Activated naive CD8-positive, alpha-beta T cell treated with anti-CD3 and anti-CD28 coated beads, Interleukin-2, amount 10 ng/mL, durations not matched to agents 7 days and 5 days (primary cell): Measurements from ENCODE around the gene TIMM50. TPM values are rescaled to one million over a fixed set of nuclear protein-coding genes. Genes with fewer than 3 reads are reported as not detected.
A peak's percentile ranks its signal among the peaks of the same experiment; 100 is the strongest.

Experiments used
- ATAC-seq: fragments of 150-1000 bp; cut with Tn5 transposase; one replicate; pipeline ENCODE4 v1.10.0; 2021; ENCODE audit warnings: low read depth, moderate library complexity
- POLR2A ChIA-PET: fragments of 350-600 bp; sonication (Branson Sonifier 250); formaldehyde crosslinking; loops from one replicate; lab custom pipeline; 2021; ENCODE audit warnings: antibody characterized with exemption; lab: Charles Lee
- DNase-seq: peaks from one replicate; pipeline ENCODE4 v3.0.0; 2021
- H3K27ac Mint-ChIP-seq: one replicate; pipeline ENCODE4 v1.8.0; 2022; ENCODE audit warnings: mild to moderate bottlenecking, mixed read lengths
- H3K27me3 Mint-ChIP-seq: one replicate; pipeline ENCODE4 v1.8.0; 2022; ENCODE audit warnings: mild to moderate bottlenecking, moderate library complexity, mixed read lengths
- H3K36me3 Mint-ChIP-seq: one replicate; pipeline ENCODE4 v1.8.0; 2021; ENCODE audit warnings: mild to moderate bottlenecking, mixed read lengths
- H3K4me1 Mint-ChIP-seq: one replicate; pipeline ENCODE4 v1.8.0; 2021; ENCODE audit warnings: mixed read lengths
- H3K4me3 Mint-ChIP-seq: one replicate; pipeline ENCODE4 v1.8.0; 2022; ENCODE audit warnings: mild to moderate bottlenecking, moderate library complexity, mixed read lengths
- H3K9me3 Mint-ChIP-seq: one replicate; pipeline ENCODE4 v1.8.0; 2021; ENCODE audit warnings: mixed read lengths
- total RNA-seq, 2 experiments: library from RNA; stranded (reverse); gene quantifications; one replicate each; pipeline ENCODE4 v1.2.3, GENCODE V29; 2021

TIMM50 gene
- total RNA-seq, 2 experiments from 2014 or later = 42.8 to 46.8 TPM

DNA sequence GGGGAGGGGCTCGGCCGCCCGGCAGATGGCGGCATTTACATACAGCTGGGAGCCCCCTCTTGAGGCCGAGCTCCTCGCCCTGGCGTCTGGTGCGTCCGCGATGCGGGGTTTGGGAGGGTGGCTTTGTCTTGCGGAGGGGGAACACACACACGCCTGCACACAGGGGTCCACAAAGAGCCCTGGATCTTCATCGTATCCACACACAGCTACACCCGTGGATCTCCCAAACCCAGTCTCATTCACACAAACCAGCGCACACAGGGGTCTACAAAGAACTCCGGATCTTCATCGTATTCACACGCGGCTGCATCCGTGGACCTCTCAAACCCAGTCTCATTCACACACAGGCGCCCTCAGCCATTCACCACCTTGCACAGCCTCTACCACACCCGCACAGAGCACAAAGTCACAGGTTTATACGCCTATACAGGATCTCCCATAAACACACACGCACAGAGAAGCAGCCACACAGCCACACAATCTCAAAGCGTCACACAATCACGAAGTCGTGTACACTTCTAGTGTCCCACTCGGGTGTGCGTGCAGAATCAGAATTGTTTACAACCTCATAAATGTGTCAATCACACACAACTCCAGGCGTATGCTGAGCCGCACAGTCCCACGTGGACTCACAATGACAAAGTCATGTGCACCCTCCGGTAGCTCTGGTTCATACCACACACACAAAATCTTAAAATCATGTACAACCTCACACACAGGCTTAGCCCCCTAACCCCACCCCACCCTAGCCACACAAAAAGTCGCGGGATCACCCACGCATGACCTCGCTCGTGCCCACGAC lies 17.6 kb downstream of the TIMM50 start:
- H3K27me3 Mint-ChIP-seq = peaks cover 56% of the 10 kb centered on the region
- POLR2A ChIA-PET = interaction anchor here (1.6 to 1.8 kb wide), 3 partner anchors 35 to 62 kb away, joined by 3 to 7 read pairs (median 4); partner anchors contain the start of genes EID2B and RPS16
- no peak overlapping the region for H3K27ac Mint-ChIP-seq
- no peaks in the 10 kb centered on the region for H3K36me3 Mint-ChIP-seq
- H3K9me3 Mint-ChIP-seq = no peaks in the 10 kb centered on the region
- H3K4me1 Mint-ChIP-seq = peaks cover 14% of the 10 kb centered on the region
- peak overlapping the region; percentile 60 for H3K4me3 Mint-ChIP-seq
- ATAC-seq (no peak), DNase-seq (no peak)

DNA sequence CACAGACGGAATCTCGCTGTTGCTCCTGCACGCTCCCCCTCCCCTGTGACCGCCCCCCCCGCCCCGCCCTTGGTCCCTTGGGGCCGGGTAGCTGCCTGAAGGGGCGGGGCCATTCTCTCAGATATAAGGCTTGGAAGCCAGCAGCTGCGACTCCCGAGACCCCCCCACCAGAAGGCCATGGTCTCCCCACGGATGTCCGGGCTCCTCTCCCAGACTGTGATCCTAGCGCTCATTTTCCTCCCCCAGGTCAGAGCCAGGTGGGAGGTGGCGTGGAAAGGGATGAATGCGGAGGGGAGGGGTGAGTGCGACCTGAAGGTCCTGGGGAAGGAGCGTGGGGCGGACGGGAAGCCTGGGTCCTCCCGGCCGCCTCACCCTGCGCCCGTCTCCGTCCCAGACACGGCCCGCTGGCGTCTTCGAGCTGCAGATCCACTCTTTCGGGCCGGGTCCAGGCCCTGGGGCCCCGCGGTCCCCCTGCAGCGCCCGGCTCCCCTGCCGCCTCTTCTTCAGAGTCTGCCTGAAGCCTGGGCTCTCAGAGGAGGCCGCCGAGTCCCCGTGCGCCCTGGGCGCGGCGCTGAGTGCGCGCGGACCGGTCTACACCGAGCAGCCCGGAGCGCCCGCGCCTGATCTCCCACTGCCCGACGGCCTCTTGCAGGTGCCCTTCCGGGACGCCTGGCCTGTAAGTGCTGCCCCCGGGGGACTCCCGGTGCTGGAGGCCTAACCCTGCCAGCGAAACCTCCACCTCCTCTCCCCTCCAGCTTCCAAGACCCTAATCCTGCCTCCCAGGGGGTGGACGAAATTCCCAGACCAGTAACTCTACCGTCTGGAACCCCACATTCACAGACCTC lies 18.4 kb downstream of the TIMM50 start, which contains the start of gene DLL3:
DLL3 (plus strand) TSS at position 150 of the 845 bp plus-strand sequence; CDS start at position 178, 28 bp downstream.
- peaks cover 14% of the 10 kb centered on the region for H3K4me1 Mint-ChIP-seq
- peak within 1 kb of the TSS; percentile 60 for H3K4me3 Mint-ChIP-seq
- no peak within 1 kb of the TSS for H3K27ac Mint-ChIP-seq
- H3K27me3 Mint-ChIP-seq = peaks cover 62% of the 10 kb centered on the region
- DNase-seq = no peak
- H3K9me3 Mint-ChIP-seq = no peaks in the 10 kb centered on the region
- POLR2A ChIA-PET = interaction anchor here (1.6 to 1.7 kb wide), 2 partner anchors 34 to 63 kb away, joined by 4 to 7 read pairs; partner anchors contain the start of genes EID2B and RPS16
- no peaks in the 10 kb centered on the region for H3K36me3 Mint-ChIP-seq
- ATAC-seq = no peak

DNA sequence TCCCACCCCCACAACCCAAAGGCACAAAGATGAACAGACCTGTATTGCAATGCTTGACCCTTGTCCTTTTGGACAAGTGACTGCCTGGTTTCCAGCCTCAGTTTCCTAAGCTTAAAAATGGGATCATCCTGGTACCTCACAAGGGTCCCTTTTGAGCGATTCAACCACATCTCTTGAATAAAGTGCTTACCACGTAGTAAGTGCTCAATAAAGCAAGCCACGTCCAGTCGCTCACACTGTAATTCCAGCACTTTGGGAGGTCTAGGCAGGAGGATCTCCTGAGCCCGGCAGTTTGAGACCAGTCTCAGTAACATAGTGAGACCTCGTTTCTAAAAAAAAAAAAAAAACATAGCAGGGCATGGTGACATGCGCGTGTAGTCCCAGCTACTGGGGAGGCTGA lies 19.3 kb downstream of the TIMM50 start:
- Mint-ChIP-seq H3K27me3 (peaks cover 66% of the 10 kb centered on the region), H3K27ac (no peak overlapping the region)
- POLR2A ChIA-PET = interaction anchor here (0.7 kb wide), 1 partner anchor 781 kb away, joined by 3 read pairs; no protein-coding TSS in a partner anchor

DNA sequence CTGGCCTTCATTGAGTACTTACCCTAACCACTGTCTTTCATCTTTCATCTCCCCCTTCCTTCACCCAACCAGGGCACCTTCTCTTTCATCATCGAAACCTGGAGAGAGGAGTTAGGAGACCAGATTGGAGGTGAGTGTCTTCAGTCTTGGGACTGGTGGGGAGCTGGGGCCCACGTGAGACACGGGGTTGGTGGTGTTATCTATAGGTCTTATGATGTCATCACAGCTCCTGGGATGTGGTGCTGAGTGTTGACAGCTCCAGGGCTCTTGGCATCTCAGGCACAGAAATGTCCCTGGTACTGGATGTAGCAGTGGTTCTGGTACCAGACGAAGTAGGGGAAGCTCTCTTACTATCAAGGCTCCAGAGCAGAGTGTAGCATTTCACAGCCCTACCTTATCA lies 19.9 kb downstream of the TIMM50 start:
- POLR2A ChIA-PET = interaction anchor here (1.1 kb wide), 1 partner anchor 65 kb away, joined by 5 read pairs; the partner anchor contains the start of gene RPS16
- no peaks in the 10 kb centered on the region for H3K36me3 Mint-ChIP-seq

More for the DNA sequence above, 19.3 kb downstream of the TIMM50 start:
- no peak for DNase-seq
- Mint-ChIP-seq H3K4me3 (peak overlapping the region; percentile 20), H3K4me1 (peaks cover 14% of the 10 kb centered on the region), H3K36me3 (no peaks in the 10 kb centered on the region), H3K9me3 (no peaks in the 10 kb centered on the region)
- no peak for ATAC-seq

DNA sequence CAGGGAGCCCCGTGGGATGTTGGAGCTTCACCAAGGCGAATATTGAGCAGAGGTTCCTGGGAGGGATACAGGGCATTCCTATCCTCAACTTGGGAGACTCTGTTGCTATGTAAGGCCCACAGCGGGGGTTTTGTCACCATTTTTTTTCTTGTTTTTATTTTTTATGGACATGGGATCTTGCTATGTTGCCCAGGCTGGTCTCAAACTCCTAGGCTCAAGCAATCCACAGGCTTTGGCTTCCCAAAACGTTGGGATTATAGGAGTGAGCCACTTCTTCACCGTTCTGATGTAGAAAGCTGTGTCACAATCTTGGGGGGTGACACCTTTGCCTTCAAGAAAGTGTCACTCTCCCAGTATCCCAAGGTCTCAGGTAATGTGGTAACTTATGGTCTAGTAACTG lies 20.7 kb downstream of the TIMM50 start:
- Mint-ChIP-seq H3K4me3 (no peak overlapping the region), H3K27me3 (peaks cover 63% of the 10 kb centered on the region), H3K4me1 (peaks cover 15% of the 10 kb centered on the region), H3K36me3 (no peaks in the 10 kb centered on the region), H3K9me3 (no peaks in the 10 kb centered on the region), H3K27ac (no peak overlapping the region)
- no peak for DNase-seq
- no peak for ATAC-seq
- POLR2A ChIA-PET = interaction anchor here (1.1 kb wide), 1 partner anchor 66 kb away, joined by 5 read pairs; the partner anchor contains the start of gene RPS16

More for the DNA sequence above, 19.9 kb downstream of the TIMM50 start:
- H3K4me3 Mint-ChIP-seq = no peak overlapping the region
- H3K9me3 Mint-ChIP-seq = no peaks in the 10 kb centered on the region
- no peak for ATAC-seq
- peaks cover 66% of the 10 kb centered on the region for H3K27me3 Mint-ChIP-seq
- peaks cover 14% of the 10 kb centered on the region for H3K4me1 Mint-ChIP-seq
- DNase-seq = no peak
- no peak overlapping the region for H3K27ac Mint-ChIP-seq

DNA sequence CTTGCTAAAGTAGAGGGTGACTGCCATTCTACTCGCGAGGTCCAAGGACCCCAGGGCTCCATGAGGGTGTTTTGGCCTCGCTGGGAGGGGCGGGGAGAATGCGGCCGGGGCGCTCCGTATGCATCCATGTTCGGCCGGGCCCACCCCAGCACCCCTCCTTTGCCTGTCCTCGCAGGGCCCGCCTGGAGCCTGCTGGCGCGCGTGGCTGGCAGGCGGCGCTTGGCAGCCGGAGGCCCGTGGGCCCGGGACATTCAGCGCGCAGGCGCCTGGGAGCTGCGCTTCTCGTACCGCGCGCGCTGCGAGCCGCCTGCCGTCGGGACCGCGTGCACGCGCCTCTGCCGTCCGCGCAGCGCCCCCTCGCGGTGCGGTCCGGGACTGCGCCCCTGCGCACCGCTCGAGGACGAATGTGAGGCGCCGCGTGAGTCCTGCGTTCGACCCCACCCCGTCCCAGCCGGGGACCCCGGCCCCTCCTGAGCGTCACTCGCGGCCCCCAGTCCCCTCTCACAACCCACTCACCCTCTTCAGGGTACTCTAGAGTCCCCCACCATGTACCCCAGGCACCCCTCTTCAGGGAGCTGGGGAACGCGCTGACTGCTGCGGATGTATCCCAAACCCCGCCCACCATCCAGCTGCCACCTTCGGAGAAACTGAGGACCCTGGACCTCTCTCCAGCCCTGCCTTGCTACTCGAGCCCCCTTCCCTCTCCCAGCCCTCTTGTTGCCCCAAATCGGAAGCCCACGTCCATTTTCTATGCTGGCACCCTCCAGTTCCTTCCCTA lies 22.2 kb downstream of the TIMM50 start:
- Mint-ChIP-seq H3K27me3 (peaks cover 57% of the 10 kb centered on the region), H3K36me3 (no peaks in the 10 kb centered on the region), H3K9me3 (no peaks in the 10 kb centered on the region), H3K4me1 (peaks cover 20% of the 10 kb centered on the region), H3K27ac (peak overlapping the region; percentile 53), H3K4me3 (no peak overlapping the region)
- ATAC-seq (peak; percentile 58), DNase-seq (peak; percentile 93)
- POLR2A ChIA-PET = interaction anchor here (1.3 kb wide), 1 partner anchor 67 kb away, joined by 7 read pairs; the partner anchor contains the start of gene RPS16

DNA sequence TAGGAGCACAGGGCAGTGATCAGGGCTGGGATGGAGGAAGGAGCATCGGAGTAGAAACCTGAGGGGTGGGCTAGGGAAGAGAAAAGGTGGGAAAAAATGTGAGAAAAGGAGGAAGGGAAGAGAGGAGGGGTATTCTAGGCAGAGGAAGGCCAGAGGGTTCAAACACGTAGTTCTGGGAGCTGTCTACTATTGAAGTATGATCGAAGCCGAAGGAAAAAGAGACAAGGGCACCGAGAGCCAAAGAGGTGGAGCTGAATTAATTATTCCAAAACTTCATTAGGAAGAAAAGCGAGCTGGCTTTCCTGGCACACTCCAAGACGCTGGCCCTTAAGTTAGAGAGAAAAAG lies 25.9 kb downstream of the TIMM50 start:
- DNase-seq (no peak), ATAC-seq (no peak)
- no peaks in the 10 kb centered on the region for H3K36me3 Mint-ChIP-seq
- H3K4me3 Mint-ChIP-seq = peak overlapping the region; percentile 63
- H3K9me3 Mint-ChIP-seq = no peaks in the 10 kb centered on the region
- POLR2A ChIA-PET = interaction anchor here (1.5 kb wide), 1 partner anchor 12 kb away, joined by 3 read pairs; no protein-coding TSS in a partner anchor
- no peak overlapping the region for H3K27ac Mint-ChIP-seq
- peaks cover 9% of the 10 kb centered on the region for H3K4me1 Mint-ChIP-seq
- peaks cover 27% of the 10 kb centered on the region for H3K27me3 Mint-ChIP-seq

DNA sequence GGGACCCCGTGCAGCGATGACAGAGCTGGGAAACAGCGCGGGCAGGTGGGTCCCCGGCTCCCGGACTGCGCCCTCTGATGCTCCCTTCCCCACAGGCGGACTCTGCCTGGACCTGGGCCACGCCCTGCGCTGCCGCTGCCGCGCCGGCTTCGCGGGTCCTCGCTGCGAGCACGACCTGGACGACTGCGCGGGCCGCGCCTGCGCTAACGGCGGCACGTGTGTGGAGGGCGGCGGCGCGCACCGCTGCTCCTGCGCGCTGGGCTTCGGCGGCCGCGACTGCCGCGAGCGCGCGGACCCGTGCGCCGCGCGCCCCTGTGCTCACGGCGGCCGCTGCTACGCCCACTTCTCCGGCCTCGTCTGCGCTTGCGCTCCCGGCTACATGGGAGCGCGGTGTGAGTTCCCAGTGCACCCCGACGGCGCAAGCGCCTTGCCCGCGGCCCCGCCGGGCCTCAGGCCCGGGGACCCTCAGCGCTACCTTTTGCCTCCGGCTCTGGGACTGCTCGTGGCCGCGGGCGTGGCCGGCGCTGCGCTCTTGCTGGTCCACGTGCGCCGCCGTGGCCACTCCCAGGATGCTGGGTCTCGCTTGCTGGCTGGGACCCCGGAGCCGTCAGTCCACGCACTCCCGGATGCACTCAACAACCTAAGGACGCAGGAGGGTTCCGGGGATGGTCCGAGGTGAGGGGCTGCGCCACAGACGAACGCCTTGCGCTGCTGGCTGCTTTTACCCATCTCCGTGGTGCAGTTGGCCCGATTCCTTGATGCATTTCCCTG lies 26.5 kb downstream of the TIMM50 start:
- Mint-ChIP-seq H3K27me3 (peaks cover 27% of the 10 kb centered on the region), H3K4me3 (peak overlapping the region; percentile 67)
- peak; percentile 71 for ATAC-seq

DNA sequence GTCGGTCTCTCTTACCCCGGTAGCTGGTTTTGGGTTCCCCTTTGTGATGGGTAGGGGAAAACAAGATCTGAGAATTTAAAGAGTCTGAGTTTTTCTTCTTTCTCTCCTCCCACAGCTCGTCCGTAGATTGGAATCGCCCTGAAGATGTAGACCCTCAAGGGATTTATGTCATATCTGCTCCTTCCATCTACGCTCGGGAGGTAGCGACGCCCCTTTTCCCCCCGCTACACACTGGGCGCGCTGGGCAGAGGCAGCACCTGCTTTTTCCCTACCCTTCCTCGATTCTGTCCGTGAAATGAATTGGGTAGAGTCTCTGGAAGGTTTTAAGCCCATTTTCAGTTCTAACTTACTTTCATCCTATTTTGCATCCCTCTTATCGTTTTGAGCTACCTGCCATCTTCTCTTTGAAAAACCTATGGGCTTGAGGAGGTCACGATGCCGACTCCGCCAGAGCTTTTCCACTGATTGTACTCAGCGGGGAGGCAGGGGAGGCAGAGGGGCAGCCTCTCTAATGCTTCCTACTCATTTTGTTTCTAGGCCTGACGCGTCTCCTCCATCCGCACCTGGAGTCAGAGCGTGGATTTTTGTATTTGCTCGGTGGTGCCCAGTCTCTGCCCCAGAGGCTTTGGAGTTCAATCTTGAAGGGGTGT lies 27.2 kb downstream of the TIMM50 start:
- Mint-ChIP-seq H3K36me3 (no peaks in the 10 kb centered on the region), H3K9me3 (no peaks in the 10 kb centered on the region), H3K4me1 (peaks cover 9% of the 10 kb centered on the region), H3K4me3 (peak overlapping the region; percentile 67), H3K27ac (no peak overlapping the region), H3K27me3 (peaks cover 31% of the 10 kb centered on the region)
- POLR2A ChIA-PET = interaction anchor here (0.6 to 1.5 kb wide), 3 partner anchors 11 to 72 kb away, joined by 3 to 8 read pairs (median 3); partner anchors contain the start of gene RPS16
- ATAC-seq (no peak), DNase-seq (no peak)

More for the DNA sequence above, 26.5 kb downstream of the TIMM50 start:
- no peak overlapping the region for H3K27ac Mint-ChIP-seq
- DNase-seq = peak; percentile 73
- peaks cover 9% of the 10 kb centered on the region for H3K4me1 Mint-ChIP-seq
- POLR2A ChIA-PET = interaction anchor here (0.6 to 1.5 kb wide), 3 partner anchors 12 to 71 kb away, joined by 3 to 8 read pairs (median 3); partner anchors contain the start of gene RPS16
- no peaks in the 10 kb centered on the region for H3K9me3 Mint-ChIP-seq
- no peaks in the 10 kb centered on the region for H3K36me3 Mint-ChIP-seq

DNA sequence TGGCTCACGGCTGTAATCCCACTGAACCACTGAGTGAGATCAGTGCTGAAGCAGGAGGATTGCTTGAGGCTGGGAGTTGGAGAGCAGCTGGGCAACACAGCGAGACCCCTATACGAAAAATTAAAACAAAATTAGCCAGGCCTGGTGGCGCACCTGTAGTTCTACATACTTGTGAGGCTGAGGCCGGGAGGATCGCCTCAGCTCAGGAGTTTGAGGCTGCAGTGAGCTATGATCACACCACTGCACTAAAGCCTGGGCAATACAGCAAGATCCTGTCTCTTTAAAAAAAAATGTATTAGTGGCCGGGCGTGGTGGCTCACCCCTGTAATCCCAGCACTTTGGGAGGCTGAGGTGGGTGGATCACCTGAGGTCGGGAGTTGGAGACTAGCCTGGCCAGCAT lies 28.0 kb downstream of the TIMM50 start:
- POLR2A ChIA-PET = no interaction called here
- Mint-ChIP-seq H3K4me1 (peaks cover 9% of the 10 kb centered on the region), H3K27ac (no peak overlapping the region), H3K36me3 (no peaks in the 10 kb centered on the region), H3K27me3 (peaks cover 34% of the 10 kb centered on the region), H3K9me3 (no peaks in the 10 kb centered on the region), H3K4me3 (no peak overlapping the region)
- DNase-seq = no peak
- no peak for ATAC-seq

DNA sequence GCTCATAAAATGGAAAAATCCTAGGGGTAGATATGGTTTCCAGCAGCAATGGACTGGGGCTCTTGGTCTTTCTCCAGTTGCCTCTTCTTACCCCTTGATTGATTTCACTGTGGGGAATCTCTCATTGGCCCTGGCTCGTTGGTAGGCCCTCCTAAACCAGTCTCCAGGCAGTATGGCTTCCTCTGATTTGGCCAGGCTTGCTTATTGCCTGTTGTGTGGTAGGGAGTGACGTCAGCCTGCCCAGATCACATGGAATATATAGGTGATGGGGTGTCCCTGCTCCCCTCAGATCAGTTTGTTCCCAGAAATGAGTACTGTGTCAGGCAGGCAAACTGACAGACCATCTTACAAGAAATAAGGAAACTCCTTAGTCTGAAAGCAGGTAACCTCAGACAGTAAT lies 28.6 kb downstream of the TIMM50 start:
- Mint-ChIP-seq H3K4me3 (no peak overlapping the region), H3K4me1 (peaks cover 9% of the 10 kb centered on the region), H3K27me3 (peaks cover 38% of the 10 kb centered on the region), H3K9me3 (no peaks in the 10 kb centered on the region), H3K36me3 (no peaks in the 10 kb centered on the region), H3K27ac (no peak overlapping the region)
- DNase-seq (no peak), ATAC-seq (no peak)
- POLR2A ChIA-PET = interaction anchor here (0.7 kb wide), 1 partner anchor 167 kb away, joined by 3 read pairs; the partner anchor contains the start of gene SAMD4B
